CD4-positive, alpha-beta T cell treated with Interleukin-15 for 1 hour (primary cell): ENCODE results near the gene PAPPA.

Experiments used
- DNase-seq: peaks from one replicate; pipeline ENCODE4 v3.0.0-alpha.2; 2020

The PAPPA gene

DNA sequence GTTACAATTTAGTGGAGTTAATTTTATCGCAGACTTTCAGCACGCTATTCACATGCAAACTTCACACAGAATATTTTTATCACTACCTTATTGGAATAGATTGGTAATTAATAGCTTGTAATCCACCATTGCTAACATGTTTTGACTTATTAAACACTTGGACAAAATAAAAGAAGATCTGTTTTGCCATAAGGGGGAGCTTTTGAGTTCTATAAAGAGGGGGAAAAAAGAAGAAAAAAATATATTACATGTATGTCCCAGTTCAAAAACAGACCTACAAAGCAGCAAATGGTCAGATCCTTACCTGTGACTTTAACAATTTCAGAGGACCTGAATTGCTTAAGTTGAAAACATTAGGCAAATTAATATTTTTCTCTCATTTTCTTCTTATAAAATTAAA, 1.2 kb upstream of the PAPPA start:
- DNase-seq, result no peak

DNA sequence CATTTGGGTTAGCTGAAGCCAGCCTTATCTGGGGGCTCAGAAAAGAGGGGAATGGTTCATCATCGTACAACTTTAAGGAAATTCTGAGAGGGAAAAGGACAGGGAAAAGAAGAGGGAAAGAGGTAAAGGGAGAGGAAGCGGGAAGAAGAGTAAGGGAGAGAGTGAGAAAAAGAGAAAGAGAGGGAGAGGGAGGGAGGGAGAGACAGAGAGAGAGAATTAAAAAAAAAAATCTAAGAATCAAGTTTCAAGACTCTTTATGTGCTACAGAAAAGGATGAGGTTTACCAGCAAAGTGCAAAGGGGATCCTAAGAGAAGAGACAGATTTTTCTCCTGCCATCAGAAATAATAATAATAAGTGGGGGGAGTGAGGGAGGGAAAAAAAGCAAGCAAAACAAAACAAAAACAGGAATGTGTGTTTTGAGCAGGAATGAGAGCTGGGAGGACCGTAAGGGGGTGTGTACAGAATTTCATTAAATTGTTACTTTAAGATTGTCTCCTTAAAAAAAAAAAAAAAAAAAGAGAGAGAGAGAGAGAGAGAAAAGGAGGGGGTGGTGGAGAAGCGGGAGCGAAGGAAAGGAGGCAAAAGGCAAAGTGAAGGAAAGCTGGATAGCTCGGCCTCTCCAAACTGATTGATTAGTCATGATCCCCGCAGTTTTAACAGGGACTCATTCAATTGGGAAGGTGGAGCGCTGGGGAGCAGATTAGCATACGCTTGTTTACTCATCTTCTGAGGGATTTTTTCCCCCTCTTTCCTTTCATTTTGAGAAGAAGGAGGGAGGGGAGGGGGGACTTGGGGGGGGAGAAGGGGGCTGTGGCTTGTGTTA, 438 bp upstream of the PAPPA start:
- no peak for DNase-seq

GRCh38 chr9:116154334-116154975, 864 bp downstream of the PAPPA start:
- no peak for DNase-seq

DNA sequence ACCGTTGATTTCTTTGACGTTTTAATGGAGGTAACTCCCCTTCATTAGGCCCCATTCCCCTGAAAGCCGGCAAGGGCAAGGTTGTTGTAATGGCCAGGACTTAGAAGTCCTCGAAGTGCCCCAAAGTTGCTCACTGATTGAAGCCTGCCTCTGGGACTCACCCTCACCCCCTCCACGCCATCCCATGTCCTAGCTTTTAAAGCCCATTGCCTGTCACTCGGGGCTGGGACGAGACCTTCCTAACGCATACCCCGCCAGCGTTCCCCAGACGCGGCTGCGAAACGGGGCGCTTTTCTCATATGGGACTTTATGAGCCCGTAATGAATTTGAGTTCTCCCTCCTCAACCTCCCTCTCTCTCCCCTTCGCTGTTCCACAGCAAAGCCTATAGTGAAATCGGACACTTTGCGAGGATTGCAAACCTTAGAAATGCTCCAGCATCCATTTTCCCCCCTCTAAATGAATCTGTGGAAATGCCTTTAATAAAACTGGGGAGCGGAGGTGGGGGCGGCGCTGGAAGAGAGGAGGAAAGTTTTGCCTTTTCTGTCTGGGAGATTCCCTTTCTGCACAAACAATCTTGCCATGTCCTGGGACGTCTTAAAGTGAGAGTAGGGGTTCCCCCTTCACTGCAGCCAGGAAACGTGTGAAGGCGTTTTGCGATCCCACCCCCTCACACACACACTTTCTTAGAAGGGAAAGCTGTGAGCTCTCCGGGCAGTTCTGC, 1.5 kb downstream of the PAPPA start:
- DNase-seq, result no peak

DNA sequence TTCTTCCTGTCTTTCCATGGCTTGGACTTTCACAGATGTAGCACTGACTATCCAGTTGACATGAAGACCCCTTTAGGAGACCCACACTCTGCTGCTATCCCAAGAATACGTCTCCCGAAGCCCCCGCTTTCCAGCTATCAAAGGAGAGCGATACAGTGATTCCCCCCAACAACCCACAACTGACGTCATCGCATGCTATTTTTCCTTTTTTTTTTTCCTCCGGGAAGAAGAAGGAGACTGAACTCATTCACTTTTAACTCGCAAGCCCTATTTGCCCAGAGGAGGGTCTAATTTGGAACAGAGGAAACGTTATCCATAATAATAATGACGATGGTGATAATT, 2.1 kb downstream of the PAPPA start:
- DNase-seq, result no peak

DNA sequence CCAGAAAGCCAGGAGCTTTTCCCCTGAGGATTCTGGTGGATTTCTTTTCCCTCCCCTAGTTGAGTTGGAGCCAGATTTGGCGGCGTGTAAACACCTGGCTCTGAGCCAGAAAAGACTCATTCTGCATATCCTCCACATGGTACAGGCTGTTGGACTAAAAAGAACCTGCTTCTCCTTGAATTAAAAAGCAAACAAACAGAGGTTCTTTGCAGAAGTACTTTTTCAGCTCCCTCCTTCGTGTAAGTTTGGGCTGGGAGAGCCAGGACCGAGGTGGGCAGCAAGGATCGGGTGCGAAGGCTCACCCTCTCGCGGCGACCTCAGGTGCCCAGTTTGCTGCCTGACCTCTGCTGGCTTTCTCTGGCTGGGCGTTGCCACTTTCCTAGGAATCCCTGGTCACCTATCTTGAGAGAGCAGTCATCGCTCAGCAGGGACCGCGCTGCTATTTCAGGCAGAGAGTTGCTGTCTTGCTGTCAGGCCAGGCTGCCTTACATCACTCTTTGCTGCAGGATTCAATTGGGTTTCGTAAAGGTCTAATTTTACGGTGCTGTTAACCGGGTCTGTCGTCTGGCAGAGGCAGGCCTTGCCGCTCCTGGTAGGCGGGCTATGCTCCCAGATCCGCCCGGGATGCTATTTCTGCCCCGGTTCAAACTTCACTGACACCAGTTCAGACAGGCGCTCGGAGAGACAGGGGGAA, 3.2 kb downstream of the PAPPA start:
- no peak for DNase-seq

GRCh38 chr9:116157436-116158138, 4.0 kb downstream of the PAPPA start:
- no peak for DNase-seq

DNA sequence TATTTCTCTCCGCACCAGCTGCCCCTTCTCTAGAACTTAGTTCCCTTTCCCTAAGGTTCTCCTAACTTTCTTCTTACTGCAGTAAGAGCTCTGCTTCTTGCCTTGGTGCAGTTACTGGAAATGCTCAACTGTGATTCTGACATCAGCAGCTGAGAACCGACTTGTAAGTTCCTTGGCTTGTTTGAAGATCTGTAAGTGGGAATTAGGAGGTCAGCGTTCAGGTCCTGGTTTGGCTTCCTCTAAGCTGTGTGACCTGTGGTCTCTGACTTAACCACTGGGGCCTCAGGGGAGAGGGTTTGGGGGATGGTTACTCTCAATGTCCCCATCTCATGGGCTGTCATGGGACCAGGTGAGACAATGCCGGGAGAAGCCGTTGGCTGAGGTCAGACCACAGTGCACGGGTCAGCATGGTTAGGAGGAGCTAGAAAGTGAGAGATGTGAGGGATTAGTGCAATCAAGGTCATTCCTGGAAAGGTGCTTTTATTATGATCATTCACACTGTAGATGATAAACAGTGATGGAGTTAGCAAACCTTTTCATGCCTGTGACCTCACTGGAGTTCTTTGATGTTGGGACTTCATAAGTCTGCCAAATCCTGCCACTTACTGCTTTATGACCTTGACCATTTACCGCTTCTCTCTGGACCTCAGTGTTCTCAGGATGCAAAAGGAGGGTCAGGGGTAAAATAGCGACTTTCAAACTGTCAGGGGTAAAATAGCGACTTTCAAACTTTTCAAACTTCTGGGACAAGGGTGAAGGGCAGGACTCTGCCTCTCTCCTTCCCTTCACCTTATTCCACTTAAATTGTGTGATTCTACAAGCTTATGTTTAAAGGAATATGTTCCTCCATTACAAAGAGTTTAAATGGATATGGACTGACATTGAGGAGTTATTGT, 7.3 kb downstream of the PAPPA start:
- DNase-seq, result no peak

DNA sequence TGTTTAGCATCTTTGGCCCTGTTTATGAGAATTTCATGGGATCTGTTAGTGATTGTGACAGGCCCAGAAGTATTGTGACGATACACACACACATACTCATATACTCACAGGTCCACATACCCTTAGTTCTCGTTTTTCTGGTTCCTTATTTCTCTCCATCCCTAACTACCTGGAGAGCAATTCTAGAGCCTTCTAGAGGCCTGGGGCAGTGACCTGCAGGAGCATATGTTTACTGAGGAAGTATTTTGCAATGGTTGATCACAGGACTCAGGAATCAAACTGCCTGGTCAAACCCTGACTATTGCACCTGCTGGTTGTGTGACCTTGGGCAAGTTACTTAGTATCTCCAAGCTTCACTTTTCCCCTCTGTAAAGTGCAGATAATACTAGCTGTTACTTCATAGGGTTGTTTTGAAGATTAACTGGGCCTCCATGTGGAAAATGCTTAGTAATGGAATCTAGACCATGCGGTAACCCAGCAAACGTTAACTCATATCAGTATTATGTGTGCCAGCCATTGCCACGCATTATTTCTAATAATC, 8.7 kb downstream of the PAPPA start:
- DNase-seq, result no peak

- no peak for DNase-seq
These were observed 9.9 kb downstream of the PAPPA start for GRCh38 chr9:116163293-116164055.

GRCh38 chr9:116165912-116166311, 12.3 kb downstream of the PAPPA start:
- DNase-seq, result no peak

GRCh38 chr9:116166713-116167112, 13.1 kb downstream of the PAPPA start:
- no peak for DNase-seq

DNA sequence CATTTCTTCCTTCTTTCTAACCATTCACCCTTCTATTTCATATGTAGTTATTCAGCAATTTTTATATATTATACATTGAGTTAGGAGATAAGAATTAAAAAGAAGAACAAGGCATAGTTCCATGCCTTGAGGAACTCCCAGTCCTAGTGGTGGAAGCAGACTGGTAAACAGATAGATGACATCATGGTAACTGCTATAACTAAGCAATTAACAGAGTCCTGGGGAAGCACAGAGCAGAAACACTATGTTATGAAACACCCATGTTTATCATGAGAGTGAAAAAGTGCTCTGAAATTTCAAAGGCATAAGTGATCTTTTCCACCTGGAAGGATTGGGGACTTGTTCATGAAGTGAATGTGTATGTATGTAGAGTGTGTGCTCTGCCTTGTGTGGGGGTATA, 14.6 kb downstream of the PAPPA start:
- no peak for DNase-seq

- no peak for DNase-seq
These were observed 18.6 kb downstream of the PAPPA start for GRCh38 chr9:116172216-116172615.

DNA sequence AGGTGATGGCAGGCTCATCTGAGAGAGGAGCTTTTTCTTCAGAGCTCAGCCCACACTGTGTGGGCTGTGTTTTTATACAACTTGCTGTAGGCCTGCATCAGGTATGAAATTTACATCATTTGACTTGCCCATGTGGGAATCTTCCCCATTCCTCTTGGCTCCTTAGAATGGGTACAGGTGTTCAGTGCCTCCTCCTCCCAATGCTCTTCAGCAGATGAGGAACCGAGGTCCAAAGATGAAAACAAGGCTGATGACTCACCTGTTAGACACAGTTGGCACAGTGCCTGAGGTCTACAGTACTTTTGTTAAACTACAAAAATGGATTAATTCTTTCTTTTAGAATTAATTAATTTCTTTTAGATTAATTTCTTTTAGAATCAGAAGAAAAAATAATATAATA, 20.8 kb downstream of the PAPPA start:
- DNase-seq, result no peak

- no peak for DNase-seq
These were observed 22.0 kb downstream of the PAPPA start for GRCh38 chr9:116175614-116176013.

DNA sequence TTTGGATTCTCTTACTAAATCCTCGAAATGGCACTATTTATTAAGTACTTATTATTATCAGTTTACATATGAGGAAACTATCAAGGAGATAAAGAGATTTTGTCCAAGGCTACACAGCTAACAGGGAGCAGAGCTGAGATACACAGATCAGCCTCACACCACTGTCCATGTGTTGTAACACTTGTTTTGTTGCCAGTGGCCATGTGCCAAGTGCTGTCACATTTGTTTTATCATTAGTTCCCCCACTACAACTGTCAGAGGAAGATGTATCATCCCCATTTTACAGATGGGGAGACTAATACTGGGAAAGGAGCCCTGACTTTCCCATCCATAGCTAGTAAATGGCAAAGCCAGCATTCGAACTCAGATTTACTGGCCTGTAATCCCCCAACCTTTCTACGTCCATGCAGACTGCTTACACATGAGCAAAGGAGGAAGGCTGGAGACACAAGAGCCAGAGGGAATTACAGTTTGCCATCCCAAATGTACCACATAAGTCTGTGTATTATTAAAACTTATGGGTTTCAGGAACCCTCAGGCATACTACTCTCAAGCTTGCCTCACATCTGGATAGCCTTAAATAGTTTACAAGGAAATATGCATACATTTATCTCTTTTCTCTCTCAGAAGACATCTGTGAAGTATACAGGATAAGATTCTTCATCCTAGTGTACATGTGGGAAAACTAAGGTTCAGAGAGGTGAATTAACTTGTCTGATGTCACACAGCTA, 25.1 kb downstream of the PAPPA start:
- DNase-seq, result no peak

- DNase-seq, result no peak
These were observed 26.0 kb downstream of the PAPPA start for GRCh38 chr9:116179568-116179967.

DNA sequence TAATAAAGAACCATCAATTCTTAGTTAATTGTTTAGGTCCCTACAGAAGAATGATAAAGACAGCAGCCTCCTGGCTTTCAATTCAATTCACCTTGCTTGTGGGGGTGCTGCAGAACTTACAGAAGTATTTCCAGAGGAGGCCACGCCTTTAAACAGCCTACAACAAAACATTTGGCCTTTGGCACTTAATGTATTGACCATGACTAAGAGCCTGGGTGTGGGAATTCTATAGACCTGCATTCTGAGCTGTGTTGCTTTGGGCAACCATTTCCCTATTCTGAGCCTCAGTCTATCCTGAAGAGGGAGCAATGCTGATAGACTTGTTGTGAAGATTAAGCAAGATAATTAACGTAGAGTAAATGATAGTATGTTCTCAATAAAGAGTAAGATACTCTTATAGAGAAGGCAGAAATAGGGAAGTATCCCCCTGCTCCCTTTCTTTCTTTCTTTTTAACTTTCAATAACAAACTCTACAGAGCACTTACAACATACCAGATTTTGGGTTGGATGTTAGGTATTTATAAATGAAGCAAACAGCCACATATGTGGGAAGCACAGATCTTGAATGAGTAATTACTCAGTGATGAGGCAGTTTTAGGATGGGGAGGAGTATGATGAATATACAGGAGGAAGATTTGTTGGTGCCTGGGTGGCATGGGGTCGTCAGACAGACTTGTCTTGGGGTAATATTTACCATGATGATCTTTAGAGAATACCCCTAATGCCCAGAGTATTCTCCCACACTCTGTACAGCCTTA, 28.4 kb downstream of the PAPPA start:
- no peak for DNase-seq
